Prostate gland (tissue), 2 donors: ENCODE measurements around the gene HSDL2.
"Not testable (repeated sequence)": the region's sequence is repeated elsewhere in the genome, so short reads cannot be mapped to it uniquely, and the experiment has no call there.

Experiments used
- POLR2A ChIP-seq: fragments of 450-650 bp; IDR thresholded peaks from one replicate; pipeline ENCODE4 v1.6.1; 2016; ENCODE audit warnings: antibody characterized with exemption, mild to moderate bottlenecking
- TF ChIP-seq, protein P1 (sequence below), 4 experiments: fragments of 200-600 bp in 2 of 4; fragments of 450-650 bp in 2 of 4; sonication (generic) in 2 of 4; IDR thresholded peaks; 1 replicate in 3 of 4; 2 replicates in 1 of 4; pipeline ENCODE4 v1.5.1; 2016 to 2019; ENCODE audit warnings: antibody characterized with exemption in 4 of 4, mild to moderate bottlenecking in 2 of 4, moderate library complexity in 2 of 4

DNA sequence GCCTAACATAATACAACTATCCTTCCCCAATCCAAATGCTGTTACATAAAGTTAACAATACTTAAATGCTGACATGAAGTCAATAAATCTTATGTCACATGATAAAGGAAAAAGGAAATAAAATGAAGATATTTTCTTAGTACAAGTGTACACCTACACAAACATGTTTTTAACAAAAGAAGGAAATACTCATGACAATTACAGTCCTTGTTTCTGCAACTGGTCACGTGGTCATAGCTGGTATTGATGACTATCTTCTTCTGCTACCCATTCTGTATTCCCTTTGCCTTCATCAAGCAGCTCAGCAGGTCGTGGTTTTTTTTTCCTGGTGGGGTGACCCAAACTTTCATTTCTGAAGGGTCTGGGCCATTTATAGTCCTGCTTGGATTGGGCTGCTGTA is 6.2 kb upstream of the HSDL2 start:
- not testable (repeated sequence) for TF ChIP-seq POLR2A
- TF ChIP-seq, protein P1, sequence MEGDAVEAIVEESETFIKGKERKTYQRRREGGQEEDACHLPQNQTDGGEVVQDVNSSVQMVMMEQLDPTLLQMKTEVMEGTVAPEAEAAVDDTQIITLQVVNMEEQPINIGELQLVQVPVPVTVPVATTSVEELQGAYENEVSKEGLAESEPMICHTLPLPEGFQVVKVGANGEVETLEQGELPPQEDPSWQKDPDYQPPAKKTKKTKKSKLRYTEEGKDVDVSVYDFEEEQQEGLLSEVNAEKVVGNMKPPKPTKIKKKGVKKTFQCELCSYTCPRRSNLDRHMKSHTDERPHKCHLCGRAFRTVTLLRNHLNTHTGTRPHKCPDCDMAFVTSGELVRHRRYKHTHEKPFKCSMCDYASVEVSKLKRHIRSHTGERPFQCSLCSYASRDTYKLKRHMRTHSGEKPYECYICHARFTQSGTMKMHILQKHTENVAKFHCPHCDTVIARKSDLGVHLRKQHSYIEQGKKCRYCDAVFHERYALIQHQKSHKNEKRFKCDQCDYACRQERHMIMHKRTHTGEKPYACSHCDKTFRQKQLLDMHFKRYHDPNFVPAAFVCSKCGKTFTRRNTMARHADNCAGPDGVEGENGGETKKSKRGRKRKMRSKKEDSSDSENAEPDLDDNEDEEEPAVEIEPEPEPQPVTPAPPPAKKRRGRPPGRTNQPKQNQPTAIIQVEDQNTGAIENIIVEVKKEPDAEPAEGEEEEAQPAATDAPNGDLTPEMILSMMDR (IDR thresholded peaks at IDR 0.05) = not testable (repeated sequence)
